Measurements from ENCODE around the gene OOSP1. TPM values are rescaled to one million over a fixed set of nuclear protein-coding genes. Genes with fewer than 3 reads are reported as not detected.

Gene OOSP1
- total and polyA plus RNA-seq, 7 donors = not detected

DNA sequence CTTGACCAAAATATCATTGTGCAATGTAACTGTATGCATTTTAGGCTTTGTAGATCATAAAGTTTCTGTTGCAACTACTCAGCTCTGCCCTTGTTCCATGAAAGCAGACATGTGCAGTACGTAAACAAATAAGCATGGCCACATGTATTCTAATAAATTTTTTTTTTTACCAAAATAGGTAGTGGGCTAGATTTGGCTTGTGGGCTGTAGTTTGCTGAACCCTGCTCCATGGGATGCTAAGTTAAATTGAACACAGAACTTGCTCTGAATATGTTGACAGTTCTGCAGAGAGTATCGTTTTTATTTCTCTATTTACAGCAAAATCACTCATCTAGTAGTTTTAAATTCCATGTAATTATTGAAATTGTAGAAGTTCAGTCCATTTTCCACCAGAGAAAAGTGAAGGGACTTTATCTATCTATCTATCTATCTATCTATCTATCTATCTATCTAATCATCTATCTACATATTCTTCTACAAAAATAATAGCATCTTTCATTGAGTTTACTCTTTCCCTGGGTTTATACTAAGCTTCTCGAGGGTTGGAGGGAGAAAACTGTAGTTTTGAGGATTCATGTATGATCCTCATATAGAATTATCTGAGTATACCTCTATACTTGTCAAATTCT lies 16.1 kb downstream of the OOSP1 start:
- 83 to 88% methylated on average over 3 of the region's 3 CpGs for WGBS, 2 donors
- intact Hi-C loops (cut with DNase I) = no loop called here

GRCh38 chr11:59957094-59957493 lies 18.9 kb downstream of the OOSP1 start:
- TF ChIP-seq POLR2AphosphoS5 (IDR thresholded peaks at IDR 0.05) (no peak), EP300 (IDR thresholded peaks at IDR 0.05) (no peak), POLR2A (IDR thresholded peaks at IDR 0.05) (no peak)
- TF ChIP-seq, protein P1, sequence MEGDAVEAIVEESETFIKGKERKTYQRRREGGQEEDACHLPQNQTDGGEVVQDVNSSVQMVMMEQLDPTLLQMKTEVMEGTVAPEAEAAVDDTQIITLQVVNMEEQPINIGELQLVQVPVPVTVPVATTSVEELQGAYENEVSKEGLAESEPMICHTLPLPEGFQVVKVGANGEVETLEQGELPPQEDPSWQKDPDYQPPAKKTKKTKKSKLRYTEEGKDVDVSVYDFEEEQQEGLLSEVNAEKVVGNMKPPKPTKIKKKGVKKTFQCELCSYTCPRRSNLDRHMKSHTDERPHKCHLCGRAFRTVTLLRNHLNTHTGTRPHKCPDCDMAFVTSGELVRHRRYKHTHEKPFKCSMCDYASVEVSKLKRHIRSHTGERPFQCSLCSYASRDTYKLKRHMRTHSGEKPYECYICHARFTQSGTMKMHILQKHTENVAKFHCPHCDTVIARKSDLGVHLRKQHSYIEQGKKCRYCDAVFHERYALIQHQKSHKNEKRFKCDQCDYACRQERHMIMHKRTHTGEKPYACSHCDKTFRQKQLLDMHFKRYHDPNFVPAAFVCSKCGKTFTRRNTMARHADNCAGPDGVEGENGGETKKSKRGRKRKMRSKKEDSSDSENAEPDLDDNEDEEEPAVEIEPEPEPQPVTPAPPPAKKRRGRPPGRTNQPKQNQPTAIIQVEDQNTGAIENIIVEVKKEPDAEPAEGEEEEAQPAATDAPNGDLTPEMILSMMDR (IDR thresholded peaks at IDR 0.05) = no peak
- Histone ChIP-seq H3K4me1 (peaks cover 0 to 6% (median 0%) of the 10 kb centered on the region in 4 donors), H3K4me3 (no peak overlapping the region), H3K27ac (no peak overlapping the region), H3K27me3 (no peaks in the 10 kb centered on the region), H3K36me3 (no peaks in the 10 kb centered on the region), H3K9me3 (no peaks in the 10 kb centered on the region)
- no peak for DNase-seq
- intact Hi-C loops (cut with DNase I) = no loop called here
- WGBS, 2 donors = 81 to 88% methylated on average over 4 of the region's 4 CpGs

More for the DNA sequence above, 16.1 kb downstream of the OOSP1 start:
- Histone ChIP-seq H3K27me3 (no peaks in the 10 kb centered on the region), H3K27ac (no peak overlapping the region), H3K9me3 (no peaks in the 10 kb centered on the region), H3K4me1 (peaks cover 0 to 6% (median 0%) of the 10 kb centered on the region in 4 donors), H3K4me3 (no peak overlapping the region), H3K36me3 (no peaks in the 10 kb centered on the region)
- no peak for TF ChIP-seq POLR2AphosphoS5 (IDR thresholded peaks at IDR 0.05)
- TF ChIP-seq, protein P1 (IDR thresholded peaks at IDR 0.05) = no peak
- TF ChIP-seq EP300 (IDR thresholded peaks at IDR 0.05) = no peak
- TF ChIP-seq POLR2A (IDR thresholded peaks at IDR 0.05) = no peak
- no peak for DNase-seq

DNA sequence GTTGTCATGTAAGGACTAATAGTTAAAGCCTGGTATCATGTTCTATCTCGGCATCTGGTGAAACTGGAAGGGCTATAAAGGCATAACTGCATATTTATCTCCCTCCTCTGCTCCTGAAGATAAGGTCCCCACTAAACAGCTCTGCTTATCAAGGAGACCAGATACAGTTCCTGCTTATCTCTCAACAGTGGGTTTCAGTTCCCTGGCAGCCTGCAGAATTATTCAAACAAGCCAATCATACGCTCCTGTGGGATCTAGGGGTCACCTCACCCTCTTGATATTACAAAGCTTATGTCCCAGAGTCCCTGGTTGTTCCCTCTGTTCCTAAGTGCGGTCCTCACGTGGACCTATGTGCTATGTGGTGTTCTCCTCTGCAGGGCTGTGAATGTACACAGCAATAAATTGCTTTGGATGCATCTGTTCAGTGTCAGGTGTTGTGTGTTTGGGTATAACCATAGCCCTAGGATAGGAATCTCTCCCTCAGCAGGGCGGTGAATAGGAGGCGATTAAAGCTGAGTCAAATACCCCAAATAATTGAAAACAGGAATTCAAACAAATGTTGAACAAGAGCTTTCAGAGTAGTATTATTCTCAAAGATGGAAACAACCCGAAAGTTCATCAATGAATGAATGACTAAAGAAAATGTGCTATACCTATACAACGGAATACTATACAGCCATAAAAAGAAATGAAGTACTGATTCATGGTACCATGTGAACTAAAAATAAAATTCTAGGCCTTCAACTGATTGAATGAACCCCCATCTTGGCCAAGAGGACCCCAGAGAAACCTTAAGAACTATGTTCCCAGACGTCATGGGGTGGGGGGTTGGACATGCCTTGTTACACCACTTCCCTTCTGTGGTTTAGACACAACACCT lies 22.5 kb downstream of the OOSP1 start:
- no peaks in the 10 kb centered on the region for H3K36me3 ChIP-seq
- H3K9me3 ChIP-seq = no peaks in the 10 kb centered on the region
- no peak for TF ChIP-seq POLR2A (IDR thresholded peaks at IDR 0.05)
- TF ChIP-seq, protein P1 (IDR thresholded peaks at IDR 0.05) = no peak
- peaks cover 0 to 6% (median 0%) of the 10 kb centered on the region in 4 donors for H3K4me1 ChIP-seq
- H3K27me3 ChIP-seq = no peaks in the 10 kb centered on the region
- DNase-seq = no peak
- intact Hi-C loops (cut with DNase I) = no loop called here
- WGBS, 2 donors = 46 to 64% methylated on average over 9 of the region's 9 CpGs
- H3K27ac ChIP-seq = no peak overlapping the region
- H3K4me3 ChIP-seq = no peak overlapping the region

DNA sequence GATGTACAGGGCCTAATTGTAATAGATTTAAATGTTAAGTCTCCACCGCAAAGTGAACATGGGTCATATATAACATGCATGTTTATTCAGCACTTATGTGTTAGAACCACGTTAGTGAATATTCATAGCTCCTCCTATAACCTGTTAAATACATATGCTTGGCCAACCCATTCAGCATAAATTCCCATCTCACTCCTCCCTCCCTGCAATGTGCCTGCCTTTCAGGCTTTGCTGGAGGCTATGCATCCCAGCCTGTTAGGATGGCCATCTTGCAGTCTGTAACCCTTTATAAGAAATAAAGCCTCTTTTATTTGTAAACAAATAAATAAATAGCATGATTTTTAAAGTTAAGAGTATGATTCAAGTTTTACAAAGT lies 23.9 kb downstream of the OOSP1 start:
- Histone ChIP-seq H3K27me3 (no peaks in the 10 kb centered on the region), H3K9me3 (no peaks in the 10 kb centered on the region), H3K27ac (no peak overlapping the region), H3K4me1 (peaks cover 0 to 4% (median 0%) of the 10 kb centered on the region in 4 donors), H3K36me3 (no peaks in the 10 kb centered on the region), H3K4me3 (no peak overlapping the region)
- 17 to 65% methylated on average over 2 of the region's 2 CpGs for WGBS, 2 donors
- TF ChIP-seq EP300 (IDR thresholded peaks at IDR 0.05) = no peak
- no peak for TF ChIP-seq POLR2A (IDR thresholded peaks at IDR 0.05)
- no peak for TF ChIP-seq POLR2AphosphoS5 (IDR thresholded peaks at IDR 0.05)
- TF ChIP-seq, protein P1 (IDR thresholded peaks at IDR 0.05) = no peak
- DNase-seq = no peak
- intact Hi-C loops (cut with DNase I) = no loop called here
